Neural progenitor cell (in vitro differentiated cells): ENCODE results near the gene UPK2.
"Not testable (repeated sequence)": the region's sequence is repeated elsewhere in the genome, so short reads cannot be mapped to it uniquely, and the experiment has no call there.

Source experiments
- EZH2 ChIP-seq: fragments of 200-600 bp; sonication (generic); IDR thresholded peaks from 2 replicates; pipeline ENCODE4 v1.6.1; 2017; ENCODE audit warnings: antibody characterized with exemption, mild to moderate bottlenecking, moderate library complexity
- EZH2phosphoT487 ChIP-seq: fragments of 200-600 bp; sonication (generic); IDR thresholded peaks from 2 replicates; pipeline ENCODE4 v1.6.1; 2017; ENCODE audit warnings: antibody characterized with exemption
- TF ChIP-seq, protein P1 (sequence below): fragments of 200-600 bp; sonication (generic); IDR thresholded peaks from 2 replicates; pipeline ENCODE4 v1.5.1; 2017; ENCODE audit warnings: antibody characterized with exemption, mild to moderate bottlenecking

DNA sequence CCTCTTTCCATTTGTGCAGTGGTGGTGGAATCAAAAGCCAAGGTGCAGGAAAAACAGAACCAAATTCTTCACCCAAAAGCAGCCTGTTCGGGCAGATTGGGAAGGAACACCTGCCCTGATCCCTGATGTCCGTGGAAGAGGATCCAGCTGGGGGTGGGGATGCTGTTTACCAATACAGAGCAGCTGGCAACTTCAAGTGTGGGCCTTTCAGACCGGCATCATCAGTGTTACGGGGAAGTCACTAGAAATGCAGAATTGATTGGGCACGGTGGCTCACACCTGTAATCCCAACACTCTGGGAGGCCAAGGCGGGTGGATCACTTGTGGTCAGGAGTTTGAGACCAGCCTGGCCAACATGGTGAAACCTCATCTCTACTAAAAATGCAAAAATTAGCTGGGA, 2.1 kb upstream of the UPK2 start:
- TF ChIP-seq, protein P1, sequence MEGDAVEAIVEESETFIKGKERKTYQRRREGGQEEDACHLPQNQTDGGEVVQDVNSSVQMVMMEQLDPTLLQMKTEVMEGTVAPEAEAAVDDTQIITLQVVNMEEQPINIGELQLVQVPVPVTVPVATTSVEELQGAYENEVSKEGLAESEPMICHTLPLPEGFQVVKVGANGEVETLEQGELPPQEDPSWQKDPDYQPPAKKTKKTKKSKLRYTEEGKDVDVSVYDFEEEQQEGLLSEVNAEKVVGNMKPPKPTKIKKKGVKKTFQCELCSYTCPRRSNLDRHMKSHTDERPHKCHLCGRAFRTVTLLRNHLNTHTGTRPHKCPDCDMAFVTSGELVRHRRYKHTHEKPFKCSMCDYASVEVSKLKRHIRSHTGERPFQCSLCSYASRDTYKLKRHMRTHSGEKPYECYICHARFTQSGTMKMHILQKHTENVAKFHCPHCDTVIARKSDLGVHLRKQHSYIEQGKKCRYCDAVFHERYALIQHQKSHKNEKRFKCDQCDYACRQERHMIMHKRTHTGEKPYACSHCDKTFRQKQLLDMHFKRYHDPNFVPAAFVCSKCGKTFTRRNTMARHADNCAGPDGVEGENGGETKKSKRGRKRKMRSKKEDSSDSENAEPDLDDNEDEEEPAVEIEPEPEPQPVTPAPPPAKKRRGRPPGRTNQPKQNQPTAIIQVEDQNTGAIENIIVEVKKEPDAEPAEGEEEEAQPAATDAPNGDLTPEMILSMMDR = not testable (repeated sequence)
- TF ChIP-seq EZH2, EZH2phosphoT487: not testable (repeated sequence)
